ENCODE measurements around the gene DCST1.
A peak's percentile ranks its signal among the peaks of the same experiment; 100 is the strongest.
"Not testable (repeated sequence)": the region's sequence is repeated elsewhere in the genome, so short reads cannot be mapped to it uniquely, and the experiment has no call there.

The DCST1 gene

DNA sequence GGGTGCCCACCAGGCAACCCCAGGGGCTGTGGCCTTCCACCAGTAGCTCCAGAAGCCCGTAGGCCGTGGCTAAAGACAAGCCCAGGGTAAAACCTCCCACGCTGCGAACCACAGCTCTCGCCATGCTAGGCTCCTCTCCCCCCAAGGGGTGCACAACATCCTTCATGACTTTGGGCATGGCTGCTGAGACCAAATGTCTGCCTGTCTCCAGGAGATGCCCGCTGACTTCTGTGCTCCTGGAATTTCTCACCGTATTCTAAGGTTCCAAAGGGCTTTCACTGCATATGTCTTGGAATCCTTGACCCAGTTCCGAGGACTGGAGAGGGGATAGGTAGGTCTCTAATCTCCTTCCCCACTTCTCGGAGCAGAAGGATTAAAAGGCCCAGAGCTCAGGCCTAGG, at the start of gene DCST1, which contains the start of gene DCST2:
TSS of gene DCST1 (plus strand) at position 301 of the 400 bp plus-strand sequence. CDS start 213 bp downstream, outside the sequence.
TSS of gene DCST2 (minus strand) at position 258 of the 400 bp plus-strand sequence. CDS start at position 178, 80 bp downstream.
- DNase-seq (ENCODE audit: low spot score): no peak

GRCh38 chr1:154986736-154987135, 46.9 kb upstream of the DCST1 start:
- DNase-seq (ENCODE audit: low spot score): not testable (repeated sequence)

DNA sequence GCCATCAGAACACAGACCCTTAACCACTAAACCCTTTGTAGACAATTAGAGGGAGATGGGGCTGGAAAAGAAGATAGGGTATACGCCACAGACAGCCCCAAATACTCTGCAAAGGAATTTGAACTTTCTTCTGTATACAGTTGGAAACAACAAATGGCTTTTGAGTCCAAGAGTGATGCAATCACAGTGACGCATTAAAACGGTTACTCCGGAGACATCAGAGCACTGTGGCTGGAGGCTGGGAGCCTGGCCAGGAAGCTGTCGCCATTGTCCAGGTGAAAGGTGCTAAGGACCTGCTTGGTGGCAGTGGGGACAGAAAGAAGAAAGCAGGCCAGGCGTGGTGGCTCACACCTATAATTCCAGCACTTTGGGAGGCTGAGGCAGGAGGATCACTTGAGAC, 46.3 kb upstream of the DCST1 start:
- no peak for DNase-seq (ENCODE audit: low spot score)

DNA sequence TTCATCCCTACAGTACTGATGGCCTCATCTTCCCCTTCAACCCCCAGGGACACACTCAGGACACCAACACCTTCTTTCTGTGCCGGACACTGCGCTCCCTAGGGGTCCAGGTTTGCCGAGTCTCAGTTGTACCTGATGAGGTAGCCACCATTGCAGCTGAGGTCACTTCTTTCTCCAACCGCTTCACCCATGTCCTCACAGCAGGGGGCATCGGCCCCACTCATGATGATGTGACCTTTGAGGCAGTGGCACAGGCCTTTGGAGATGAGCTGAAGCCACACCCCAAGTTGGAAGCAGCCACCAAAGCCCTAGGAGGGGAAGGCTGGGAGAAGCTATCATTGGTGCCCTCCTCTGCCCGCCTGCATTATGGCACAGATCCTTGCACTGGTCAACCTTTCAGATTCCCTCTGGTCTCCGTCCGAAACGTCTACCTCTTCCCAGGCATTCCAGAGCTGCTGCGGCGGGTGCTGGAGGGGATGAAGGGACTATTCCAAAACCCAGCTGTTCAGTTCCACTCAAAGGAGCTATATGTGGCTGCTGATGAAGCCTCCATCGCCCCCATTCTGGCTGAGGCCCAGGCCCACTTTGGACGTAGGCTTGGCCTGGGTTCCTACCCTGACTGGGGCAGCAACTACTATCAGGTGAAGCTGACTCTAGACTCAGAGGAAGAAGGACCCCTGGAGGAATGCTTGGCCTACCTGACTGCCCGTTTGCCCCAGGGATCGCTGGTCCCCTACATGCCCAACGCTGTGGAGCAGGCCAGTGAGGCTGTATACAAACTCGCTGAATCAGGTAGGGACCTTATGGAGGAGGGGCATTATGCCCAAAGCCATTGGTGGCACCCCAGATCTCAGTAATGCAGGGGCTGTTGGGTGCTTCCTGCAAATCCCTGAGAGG, 45.3 kb upstream of the DCST1 start:
- peak; percentile 54 for DNase-seq (ENCODE audit: low spot score)

DNA sequence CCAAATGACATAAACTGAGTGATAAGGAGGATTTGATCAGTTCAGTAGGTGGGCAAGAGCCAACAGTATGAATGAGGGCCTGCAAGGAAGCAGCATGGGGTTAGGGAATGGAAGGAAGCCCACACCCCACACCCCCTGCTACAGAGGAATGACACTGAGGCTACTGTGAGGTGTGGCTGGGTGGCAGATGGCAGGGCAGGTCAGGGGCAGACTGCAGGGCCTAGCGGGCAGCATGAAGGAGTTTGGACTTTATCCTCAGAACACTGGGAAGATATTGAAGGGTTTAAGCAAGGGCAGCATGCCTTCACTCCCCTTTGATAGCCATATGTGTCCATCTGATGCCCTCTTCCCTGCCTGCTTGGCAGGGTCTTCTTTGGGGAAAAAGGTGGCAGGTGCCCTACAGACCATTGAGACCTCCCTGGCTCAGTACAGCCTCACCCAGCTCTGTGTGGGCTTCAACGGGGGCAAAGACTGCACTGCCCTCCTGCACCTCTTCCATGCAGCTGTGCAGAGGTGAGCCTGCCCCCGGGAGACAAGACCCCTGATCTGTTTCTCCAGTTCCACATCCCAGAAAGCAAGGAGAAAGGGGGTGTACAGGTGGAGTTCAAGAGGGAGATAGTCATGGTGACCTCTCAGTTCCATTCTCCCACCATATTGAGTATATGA, 44.3 kb upstream of the DCST1 start:
- DNase-seq (ENCODE audit: low spot score): no peak

DNA sequence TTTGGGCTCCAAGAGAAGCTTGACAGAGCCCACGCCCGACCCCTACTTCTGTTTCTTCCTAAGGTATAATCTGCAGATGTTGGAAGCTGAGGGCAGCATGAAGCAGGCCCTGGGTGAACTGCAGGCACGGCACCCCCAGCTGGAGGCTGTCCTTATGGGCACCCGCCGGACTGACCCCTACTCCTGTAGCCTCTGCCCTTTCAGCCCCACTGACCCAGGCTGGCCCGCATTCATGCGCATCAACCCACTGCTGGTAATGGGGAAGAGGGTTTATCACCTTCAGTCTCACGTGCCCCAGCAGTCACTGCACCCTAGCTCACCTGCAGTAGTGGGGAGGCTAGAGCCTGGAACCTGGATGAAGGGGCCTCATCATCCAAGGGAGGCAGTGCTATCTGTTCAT, 43.3 kb upstream of the DCST1 start:
- no peak for DNase-seq (ENCODE audit: low spot score)

DNA sequence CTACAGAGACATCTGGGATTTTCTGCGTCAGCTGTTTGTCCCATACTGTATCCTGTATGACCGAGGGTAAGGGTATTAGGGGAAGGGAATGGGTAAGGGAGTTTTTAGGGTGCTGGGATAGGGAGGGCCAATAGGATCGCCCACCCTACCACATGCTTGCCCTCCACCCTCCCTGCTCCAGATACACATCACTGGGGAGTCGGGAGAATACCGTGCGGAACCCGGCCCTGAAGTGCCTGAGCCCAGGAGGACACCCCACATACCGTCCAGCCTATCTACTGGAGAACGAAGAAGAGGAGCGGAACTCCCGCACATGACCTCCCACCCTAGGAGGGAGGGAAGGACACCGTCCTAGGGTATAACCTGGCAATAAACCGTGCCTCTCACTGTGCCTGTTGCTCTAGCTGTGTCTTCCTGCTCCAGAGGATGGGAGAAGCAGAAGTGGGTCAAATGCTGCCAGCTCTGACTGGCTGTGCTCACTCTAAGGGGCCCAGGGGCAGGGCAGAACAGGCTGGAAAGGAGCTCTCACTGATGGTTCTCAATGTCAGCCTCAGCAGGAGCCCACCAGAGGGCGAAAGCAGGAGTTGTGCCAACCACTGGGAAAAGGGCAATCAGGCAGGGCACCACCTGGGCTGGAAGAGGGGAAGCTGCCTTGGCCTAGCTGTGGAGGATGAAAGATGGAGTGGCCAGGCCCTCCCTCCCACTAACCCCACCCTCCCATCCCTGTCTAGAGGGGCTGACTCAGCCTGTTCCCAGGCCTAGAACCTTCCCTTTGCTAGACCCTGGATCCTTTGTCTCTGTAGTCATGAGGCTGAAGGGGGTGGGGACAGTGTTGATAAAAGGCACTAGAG, 40.7 kb upstream of the DCST1 start:
- DNase-seq (ENCODE audit: low spot score): peak; percentile 58

DNA sequence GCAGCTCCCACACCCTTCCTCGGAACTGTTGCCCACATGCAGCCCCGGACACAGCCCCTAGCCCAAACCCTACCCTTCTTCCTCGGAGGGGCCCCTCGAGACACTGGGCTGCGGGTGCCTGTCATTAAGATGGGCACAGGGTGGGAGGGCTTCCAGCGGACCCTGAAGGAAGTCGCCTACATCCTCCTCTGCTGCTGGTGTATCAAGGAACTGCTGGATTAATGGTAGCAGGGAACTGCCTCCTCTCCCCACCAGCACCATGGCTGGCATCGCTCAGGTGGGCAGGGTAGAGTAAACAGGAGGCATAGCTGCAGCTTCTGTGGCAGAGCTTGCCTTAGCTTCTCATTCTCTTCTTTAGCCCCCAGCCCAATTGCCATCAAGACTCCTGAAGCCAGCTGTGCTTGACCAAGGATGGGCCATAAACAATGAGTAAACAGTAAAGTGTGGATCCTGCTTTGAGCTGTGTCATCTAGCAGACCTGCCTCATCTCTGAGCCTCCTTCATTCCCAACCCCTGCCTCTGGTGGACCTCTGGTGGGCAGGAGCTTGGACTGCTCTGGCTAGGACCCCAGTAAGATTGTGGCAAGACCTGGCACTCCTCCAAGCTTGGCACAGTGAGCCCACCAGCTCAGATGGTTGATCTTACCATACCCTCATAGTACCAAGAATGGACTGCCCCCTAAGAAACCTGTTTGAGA, 39.9 kb upstream of the DCST1 start, which contains the start of gene LENEP:
TSS of gene LENEP (plus strand) at position 15 of the 697 bp plus-strand sequence. CDS start at position 37, 22 bp downstream.
- DNase-seq (ENCODE audit: low spot score): no peak

- no peak for DNase-seq (ENCODE audit: low spot score)
These were observed 39.4 kb upstream of the DCST1 start for GRCh38 chr1:154994269-154994587.

GRCh38 chr1:154994591-154994990, 39.0 kb upstream of the DCST1 start:
- no peak for DNase-seq (ENCODE audit: low spot score)

- DNase-seq (ENCODE audit: low spot score): peak; percentile 88
These were observed 38.2 kb upstream of the DCST1 start for GRCh38 chr1:154995301-154995983.

DNA sequence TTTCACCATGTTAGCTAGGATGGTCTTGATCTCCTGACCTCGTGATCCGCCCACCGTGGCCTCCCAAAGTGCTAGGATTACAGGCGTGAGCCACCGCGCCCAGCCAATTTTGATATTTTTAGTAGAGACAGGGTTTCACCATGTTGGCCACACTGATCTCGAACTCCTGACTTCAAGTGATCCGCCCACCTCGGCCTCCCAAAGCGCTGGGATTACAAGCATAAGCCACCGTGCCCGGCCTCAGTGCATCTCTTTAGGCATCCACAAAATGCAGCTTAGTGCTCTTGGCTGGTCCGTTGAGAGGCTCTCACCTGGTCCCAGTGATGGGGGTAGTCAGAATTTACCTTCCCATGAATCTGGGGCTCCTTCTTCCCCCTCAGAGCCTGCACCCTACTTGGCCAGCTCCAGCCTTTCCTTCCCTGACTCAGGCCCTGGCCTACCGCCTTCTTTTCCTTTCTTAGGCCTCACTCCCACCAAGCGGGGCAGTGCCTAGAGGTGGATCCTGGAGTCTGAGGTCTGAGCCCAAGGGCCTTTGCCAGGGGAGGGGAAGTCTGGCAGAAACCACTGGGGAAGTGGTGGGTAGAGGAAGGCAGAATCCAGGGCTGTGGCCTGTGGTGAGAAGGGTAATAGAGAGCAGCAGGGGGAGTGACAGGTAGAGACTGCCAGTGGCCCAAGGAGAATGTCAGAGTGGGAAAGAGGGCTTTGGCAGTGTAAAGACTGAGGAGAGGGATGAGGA, 36.5 kb upstream of the DCST1 start:
- no peak for DNase-seq (ENCODE audit: low spot score)

DNA sequence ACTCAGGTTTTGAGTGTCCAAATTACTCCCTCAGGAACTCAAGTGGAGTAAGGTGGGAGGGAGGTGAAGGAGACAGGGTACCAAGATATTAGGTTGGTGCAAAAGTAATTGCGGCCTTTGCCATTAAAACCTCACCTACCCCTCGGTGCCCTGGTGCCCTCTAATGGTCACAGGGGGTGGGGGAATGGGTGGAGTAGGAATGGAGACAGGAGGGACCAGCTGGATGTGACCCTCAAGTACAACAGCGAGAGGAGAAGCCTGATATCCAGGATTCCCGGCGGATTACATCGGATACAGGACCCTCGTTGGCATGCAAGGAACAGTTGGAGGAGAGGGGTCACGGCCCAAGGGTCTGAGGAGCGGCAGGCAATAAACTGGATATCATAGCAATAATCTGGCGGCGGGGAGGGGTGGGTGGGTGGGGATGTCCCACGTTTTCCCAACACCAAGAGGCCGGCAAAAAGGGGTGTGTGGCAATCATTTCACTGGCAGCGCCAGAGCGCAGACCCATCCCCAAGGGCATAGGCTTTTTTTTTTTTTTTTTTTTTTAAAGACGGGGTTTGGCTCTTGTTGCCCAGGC, 35.3 kb upstream of the DCST1 start:
- DNase-seq (ENCODE audit: low spot score): no peak

DNA sequence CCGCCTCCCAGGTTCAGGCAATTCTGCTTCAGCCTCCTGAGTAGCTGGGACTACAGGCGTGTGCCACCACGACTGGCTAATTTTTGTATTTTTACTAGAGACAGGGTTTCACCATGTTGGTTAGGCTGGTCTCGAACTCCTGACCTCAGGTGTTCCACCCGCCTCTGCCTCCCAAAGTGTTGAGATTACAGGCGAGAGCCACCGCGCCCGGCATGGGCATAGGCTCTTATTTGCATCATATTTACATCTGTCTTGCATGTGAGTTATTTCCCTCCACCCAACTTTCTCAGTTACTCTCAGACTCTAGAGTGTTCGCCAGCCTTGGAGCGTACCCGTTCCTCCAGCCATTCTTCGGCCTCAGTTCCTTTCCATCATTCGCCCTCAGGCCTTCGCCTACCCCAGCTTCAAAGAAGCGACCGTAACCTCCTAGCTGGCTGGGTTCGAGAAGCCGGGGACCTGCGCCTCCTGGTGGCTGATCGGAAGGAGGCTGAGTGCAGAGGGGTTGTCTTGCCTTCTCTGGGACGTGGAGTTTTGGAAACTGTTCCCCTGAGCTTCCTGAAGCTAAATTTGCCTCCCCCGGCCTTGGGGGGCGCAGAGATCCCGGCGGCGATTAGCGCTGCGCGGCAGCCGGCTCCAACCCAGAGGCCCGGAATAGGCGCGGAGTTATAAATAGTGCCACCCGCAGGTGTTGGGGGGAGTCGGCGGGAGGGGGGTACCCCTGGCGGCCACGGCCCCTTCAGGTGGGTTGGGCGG, 34.6 kb upstream of the DCST1 start:
- DNase-seq (ENCODE audit: low spot score): peak; percentile 85

DNA sequence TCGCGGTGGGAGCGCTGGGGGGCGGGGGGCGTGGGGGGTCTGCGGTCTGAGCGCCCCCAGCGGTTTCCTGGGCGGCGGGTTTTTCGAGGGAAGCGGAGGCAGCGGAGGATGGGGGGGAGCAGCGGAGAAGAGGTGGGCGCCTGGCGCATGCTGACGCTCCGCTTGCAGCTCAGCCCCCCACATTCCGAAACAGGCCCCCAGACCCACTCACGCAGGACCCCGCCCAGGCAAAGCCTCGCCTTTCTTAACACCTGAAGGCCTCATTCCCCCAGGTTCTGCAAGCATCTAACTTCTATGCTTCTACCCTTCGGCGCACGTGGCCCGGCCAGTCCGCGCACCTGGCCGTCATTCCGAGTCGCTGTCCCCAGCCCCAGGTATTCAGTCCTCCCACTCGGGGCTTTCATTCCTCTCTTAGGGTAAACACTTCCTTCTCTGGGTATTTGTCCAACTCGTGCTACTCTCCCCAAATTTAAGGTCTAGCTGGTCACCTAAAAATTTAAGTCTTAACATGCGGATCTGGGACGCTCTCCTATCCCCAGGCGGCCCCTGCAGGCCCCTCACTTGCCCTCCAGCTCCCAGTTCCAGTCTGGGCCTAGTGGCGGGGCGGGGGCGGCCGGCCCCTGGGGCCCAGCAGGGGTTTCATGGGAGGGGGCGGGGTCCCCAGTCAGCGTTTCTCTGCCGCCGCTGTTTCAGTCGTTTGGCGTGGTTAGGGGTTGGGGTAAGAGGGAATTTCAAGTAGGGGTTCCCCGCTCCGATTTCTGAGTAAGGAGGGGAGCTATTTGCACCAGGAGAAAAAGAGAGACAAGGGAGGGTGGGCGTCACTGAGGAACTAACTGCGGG, 33.8 kb upstream of the DCST1 start:
- no peak for DNase-seq (ENCODE audit: low spot score)

DNA sequence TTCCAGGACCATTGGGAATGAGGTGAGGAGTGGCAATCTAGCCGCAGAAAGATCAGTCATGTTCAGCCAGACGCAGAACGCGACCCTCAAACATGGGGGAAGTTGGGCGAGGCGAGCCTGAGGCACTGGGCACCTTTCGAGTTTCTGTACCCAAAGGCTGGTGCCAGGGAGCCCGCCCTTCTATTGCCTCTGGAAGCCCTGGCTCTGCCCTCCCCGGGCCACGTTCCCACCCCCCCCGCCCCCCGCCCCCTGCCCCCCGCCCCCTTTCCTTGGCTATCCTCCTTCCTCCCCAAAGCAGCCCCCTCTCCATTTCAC, 33.3 kb upstream of the DCST1 start:
- no peak for DNase-seq (ENCODE audit: low spot score)

DNA sequence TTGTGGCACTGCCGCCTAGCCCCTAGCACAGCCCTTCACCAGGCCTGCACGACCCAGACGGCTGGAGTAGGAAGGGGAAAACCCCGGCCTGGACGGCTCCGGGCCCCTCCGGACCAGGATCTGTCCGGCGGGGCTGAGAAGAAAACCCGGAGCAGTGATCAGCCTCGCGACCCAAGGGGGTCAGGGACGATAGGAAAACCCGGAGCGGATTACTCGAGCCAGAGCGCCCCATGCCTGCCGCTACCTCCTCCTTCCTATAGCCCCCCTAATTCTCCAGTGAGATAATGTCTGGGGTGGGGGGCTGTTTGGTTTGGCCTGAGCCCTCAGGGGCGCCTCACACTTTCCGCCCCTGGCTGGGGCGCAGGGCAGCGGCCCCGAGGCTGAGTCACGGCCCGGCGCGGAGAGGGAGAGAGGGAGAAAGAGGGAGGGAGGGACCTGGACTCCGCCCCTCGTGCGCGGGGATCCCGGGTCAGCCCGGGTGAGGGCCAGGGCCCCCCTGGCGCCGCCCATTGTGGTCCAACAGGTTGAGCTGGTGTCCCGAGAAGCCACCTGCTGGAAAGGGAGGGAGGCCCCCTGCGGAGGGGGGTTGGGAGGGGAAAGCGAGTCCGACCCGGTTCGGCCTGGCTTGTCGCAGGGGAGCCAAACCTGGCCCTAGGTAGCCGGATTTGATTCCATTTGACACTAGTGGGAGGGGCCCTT, 32.7 kb upstream of the DCST1 start:
- DNase-seq (ENCODE audit: low spot score): peak; percentile 82

- DNase-seq (ENCODE audit: low spot score): no peak
These were observed 32.3 kb upstream of the DCST1 start for GRCh38 chr1:155001425-155001674.
